Stimulated activated CD4-positive, alpha-beta T cell treated with anti-CD3 and anti-CD28 coated beads, TNF-alpha, amount 100 ng/mL, for 48 hours (primary cell): ENCODE measurements around the gene FAM187B.

Experiments
- DNase-seq, 3 donors: peaks; one replicate each; pipeline ENCODE4 v3.0.0-alpha.2; 2020; ENCODE audit warnings: low read depth in 3 of 3

Gene FAM187B

DNA sequence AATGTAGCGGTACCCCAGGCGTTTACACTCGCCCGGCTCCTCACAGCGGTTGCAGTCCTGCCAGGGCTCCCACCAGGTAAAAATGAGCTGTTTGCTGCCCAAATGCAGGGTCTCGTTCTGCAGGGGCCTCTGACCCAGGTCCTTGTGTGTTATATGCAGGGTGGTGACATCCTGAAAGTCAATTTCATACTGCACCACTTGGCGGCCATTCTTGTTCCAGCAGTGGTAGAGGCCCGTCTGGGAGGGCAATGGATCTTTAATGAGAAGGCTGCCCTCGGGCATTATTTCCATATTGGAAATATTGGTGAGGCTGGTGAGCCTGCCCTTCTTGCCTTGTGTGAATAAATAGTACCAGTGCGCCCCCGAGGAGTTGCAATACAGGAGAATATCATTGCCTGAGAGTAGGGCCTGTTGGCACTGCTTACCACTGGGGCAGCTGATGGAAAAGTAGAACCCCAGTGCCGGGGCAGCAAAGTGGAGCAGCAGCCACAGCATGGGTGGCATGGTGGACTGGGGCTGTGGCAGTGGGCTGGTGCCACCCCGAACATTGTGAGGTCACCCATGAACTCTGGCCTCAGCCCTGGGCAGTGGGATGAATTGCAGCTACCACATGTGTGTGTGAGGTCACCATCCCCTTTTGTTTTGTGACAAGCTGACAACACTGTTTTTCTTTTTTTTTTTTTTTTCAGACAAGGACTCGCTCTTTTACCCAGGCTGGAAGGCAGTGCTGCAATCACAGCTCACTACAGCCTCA, at the start of gene FAM187B:
Gene FAM187B (minus strand): TSS at position 563 of the 754 bp plus-strand sequence. CDS start 59 bp downstream, at position 504.
- DNase-seq: no peak

- no peak for DNase-seq
These were observed 48.3 kb upstream of the FAM187B start for GRCh38 chr19:35276706-35277281.

DNA sequence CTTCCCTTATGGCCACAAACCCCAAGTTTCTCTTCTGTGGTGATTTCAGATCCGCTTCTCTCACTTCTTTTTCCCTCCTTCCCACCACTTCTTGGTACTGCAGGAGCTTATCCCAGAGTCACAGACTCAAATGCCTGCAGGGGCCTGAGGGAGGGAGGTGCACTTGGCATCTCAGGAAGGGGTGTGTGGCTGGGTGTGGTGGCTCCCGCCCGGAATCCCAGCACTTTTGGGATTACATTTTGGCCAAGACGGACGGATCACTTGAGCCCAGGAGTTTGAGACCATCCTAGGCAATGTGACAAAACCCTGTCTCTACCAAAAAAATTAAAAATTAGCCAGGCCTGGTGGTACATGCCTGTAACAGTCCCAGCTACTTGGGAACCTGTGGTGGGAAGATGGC, 45.8 kb upstream of the FAM187B start:
- DNase-seq: no peak

- DNase-seq: no peak
These were observed 45.2 kb upstream of the FAM187B start for GRCh38 chr19:35273686-35274259.

GRCh38 chr19:35272954-35273649, 44.6 kb upstream of the FAM187B start:
- no peak for DNase-seq

GRCh38 chr19:35272122-35272719, 43.7 kb upstream of the FAM187B start:
- no peak for DNase-seq

DNA sequence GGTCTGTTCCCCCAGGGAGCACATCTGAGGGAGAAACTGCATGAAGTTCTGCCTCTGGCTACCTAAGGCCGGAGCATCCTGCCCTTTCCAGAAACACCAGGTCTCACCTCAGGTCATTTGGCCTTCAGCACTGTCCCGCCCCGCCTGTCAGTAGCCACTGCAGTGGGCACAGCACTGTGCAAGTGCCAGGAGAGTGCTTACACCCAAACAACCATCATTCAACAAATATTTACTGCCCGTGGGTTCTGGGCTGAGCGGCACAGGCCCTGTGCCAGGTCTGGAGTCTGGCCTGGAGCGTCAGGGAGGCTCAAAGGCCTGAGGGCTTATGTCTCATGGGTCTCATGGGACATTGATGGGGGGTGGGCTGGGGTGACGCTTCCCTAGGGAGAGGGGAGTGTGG, 43.0 kb upstream of the FAM187B start:
- no peak for DNase-seq

DNA sequence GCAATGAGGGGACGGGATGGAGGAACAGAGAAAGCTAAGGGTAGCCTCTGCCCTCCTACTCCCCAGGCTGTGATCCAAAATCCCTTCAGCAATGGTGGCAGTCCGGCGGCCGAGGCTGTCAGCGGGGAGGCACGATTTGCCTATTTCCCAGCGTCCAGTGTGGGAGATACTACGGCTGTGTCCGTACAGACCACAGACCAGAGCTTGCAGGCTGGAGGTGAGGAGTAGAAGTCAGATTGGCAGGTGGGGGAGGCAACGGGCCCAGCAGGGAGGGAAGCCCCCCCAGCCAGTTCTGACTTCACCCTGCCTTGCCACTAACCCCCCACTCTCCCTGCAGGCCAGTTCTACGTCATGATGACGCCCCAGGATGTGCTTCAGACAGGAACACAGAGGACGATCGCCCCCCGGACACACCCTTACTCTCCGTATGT, 41.9 kb upstream of the FAM187B start:
- DNase-seq: no peak

GRCh38 chr19:35269438-35270117, 41.0 kb upstream of the FAM187B start:
- peak; percentile 46 to 64 (median 55) for DNase-seq

- peak; percentile 50 to 61 (median 53) for DNase-seq
These were observed 40.2 kb upstream of the FAM187B start, which contains the start of gene USF2 for GRCh38 chr19:35268536-35269437. USF2 (plus strand) TSS chr19:35268962; CDS start chr19:35269102, 140 bp downstream.

DNA sequence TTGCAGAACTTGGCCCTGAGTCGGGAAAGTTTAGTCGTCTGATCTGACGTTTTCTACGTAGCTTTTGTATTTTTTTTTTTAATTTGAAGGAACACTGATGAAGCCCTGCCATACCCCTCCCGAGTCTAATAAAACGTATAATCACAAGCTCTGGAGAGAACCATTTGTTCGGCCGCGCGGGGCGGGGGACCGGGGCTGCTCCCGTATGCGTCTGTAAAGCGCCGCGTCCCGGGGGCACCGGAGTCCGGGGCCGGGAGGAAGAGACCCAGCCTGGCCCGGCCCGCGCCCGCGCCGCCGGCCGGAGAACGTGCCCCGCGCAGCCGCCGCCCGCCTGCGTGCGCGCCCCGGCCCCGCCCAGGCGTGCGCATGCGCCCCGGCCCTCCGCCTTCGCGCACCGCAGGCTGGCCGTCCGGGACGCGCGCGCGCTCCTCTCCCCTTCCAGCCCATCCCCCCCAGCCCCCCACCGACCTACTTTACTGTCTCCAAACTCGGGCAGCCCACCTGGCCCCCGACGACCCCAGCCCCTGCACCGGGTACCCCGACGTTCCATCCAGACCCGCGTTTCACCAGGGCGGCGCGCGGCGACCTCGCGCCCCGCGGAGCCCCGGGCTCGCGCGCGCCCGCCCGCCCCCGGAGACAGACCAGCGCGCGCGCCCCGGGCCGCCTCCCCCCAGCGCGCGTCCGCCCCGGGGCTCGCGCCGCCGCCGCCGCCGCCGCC, 39.4 kb upstream of the FAM187B start:
- DNase-seq: peak; percentile 48 to 55 (median 53)

DNA sequence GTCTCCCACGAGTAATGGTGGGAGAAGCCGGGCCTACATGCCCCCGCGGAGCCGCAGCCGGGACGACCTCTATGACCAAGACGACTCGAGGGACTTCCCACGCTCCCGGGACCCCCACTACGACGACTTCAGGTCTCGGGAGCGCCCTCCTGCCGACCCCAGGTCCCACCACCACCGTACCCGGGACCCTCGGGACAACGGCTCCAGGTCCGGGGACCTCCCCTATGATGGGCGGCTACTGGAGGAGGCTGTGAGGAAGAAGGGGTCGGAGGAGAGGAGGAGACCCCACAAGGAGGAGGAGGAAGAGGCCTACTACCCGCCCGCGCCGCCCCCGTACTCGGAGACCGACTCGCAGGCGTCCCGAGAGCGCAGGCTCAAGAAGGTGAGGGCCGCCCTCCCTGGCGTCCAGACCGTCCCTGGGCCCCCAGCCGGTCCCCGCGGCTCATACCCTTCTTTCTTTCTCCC, 38.8 kb upstream of the FAM187B start:
- peak in 1 of 3 donors; percentile 17 for DNase-seq

DNA sequence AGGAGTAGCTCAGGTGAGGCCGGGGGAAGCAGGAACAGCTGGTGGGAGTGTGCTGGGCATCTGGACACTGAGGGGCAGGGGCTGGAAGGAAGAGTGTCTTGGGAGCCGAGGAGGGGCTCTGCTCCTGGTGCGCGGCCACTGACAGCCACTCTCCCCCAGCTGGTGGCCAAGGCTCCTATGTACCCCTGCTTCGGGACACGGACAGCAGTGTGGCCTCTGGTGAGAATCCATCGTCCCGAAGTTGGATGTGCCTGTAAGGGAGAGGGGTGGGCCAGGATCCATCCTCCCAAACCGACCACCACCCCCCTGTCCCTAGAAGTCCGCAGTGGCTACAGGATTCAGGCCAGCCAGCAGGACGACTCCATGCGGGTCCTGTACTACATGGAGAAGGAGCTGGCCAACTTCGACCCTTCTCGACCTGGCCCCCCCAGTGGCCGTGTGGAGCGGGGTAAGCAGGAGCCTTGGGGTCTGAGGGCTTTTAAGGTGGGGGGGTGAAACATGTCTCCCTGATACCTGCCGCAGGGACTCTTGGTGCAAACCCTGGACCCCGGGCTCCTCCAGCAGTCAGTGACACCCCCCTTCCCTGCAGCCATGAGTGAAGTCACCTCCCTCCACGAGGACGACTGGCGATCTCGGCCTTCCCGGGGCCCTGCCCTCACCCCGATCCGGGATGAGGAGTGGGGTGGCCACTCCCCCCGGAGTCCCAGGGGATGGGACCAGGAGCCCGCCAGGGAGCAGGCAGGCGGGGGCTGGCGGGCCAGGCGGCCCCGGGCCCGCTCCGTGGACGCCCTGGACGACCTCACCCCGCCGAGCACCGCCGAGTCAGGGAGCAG, 38.2 kb upstream of the FAM187B start:
- no peak for DNase-seq

- no peak for DNase-seq
These were observed 37.5 kb upstream of the FAM187B start for GRCh38 chr19:35265900-35266519.

GRCh38 chr19:35265126-35265899, 36.8 kb upstream of the FAM187B start:
- no peak for DNase-seq

DNA sequence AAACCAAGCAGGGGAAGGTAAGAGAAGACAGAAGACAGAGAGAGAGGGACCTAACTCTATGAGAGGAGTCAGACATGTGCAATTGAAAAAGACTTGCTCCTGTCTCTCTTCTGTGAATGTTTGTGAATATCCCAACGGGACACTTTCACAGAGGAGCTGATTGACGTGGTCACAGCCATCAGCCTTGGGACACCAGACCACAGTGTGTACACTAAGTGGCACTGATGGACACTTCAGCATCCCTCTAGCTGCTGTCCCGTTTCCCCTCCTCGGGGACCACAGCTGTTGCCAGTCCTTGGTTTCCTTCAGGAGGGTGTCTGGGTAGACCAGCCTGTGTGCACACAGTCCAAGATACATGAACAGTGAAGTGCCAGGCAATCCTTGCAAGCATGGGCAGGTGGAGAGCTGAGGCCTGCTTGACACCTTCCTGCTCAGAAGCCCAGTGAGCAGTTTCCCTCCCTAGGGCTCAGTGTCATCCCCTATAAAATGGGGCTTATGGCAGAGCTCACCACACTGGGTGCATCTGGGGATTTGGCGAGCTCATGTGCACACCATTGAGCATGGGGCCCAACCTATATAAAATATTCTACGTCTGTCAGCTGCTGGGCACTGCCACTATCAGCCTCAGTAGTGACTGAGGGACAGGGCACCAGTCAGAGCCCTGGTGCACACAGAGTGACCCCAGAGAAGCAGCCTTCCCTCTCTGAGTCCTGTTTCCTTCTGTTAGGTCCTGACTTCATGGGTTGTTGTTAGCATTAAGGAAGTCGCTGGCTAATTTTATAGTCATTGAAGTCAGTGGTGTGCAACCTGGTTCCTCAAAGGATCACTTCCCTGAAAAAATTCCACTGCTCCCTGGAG, 36.0 kb upstream of the FAM187B start:
- no peak for DNase-seq
